ENCODE measurements around the gene PRORP.
"Not testable (repeated sequence)": the region's sequence is repeated elsewhere in the genome, so short reads cannot be mapped to it uniquely, and the experiment has no call there.

Gene PRORP

GRCh38 chr14:35121887-35122695 lies at the start of gene PRORP, which contains the start of gene PPP2R3C:
PRORP (plus strand) TSS chr14:35122552; CDS start chr14:35123246, 694 bp downstream.
PPP2R3C (minus strand) TSS chr14:35121990; CDS start chr14:35121959, 31 bp downstream.
- DNase-seq = peak; percentile 76

GRCh38 chr14:35073486-35073885 lies 48.9 kb upstream of the PRORP start:
- no peak for DNase-seq

DNA sequence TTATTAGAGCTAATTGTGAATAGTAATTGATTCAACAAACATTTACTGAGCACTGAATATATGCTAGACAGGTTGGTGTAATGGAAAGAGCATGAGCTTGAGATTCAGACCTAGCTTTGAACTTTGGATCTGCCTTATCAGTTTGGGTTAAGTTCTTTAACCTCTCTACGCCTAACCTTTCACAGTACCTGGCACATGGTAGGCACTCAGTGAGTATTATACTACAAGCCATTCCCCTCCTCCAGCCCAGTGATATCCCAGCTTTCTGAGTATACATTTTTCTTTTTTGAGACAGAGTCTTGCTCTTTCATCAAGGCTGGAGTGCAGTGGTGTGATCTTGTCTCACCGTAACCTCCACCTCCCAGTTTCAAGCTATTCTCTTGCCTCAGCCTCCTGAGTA lies 44.3 kb upstream of the PRORP start:
- DNase-seq = no peak

DNA sequence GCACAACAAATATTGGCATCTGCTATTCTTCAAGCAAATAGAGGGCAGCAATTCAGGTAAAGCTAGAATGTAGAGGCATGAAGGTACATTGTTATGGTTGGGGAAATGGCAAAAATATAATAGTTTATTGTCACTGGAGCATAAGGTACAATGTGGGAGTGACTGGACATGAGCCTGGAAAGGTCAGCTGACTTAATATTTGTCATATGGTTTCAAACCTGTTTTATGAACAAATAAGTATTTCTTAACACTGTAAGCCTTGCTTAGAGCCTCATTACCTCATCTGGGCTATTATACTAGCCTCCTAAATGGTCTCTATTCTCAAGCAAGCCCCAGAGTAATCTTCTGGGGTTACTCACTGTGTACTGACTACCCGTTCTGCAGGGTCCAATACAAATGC lies 42.6 kb upstream of the PRORP start:
- no peak for DNase-seq

- no peak for DNase-seq
Observed at GRCh38 chr14:35083530-35084150, 38.7 kb upstream of the PRORP start.

DNA sequence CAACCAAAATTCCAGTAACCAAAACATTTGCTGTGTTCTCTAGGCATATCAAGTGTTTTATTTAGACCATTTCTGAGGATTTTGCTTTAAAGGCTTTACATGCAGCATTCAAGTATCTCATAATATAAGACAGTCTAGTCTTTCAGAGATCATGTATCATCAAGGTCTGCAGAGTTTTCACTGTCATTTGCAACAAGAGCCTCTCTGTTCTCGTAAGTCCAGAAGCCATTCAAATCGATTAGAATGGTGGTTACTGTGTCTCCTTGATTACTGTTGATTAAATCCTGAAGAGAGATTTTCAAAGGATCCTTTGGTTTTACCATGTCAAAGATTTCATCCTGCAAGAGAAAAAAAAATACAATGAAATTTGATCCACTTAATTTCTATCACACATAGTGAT lies 36.9 kb upstream of the PRORP start:
- no peak for DNase-seq

GRCh38 chr14:35088514-35088913 lies 33.8 kb upstream of the PRORP start:
- DNase-seq = no peak

GRCh38 chr14:35094645-35095044 lies 27.7 kb upstream of the PRORP start:
- DNase-seq = not testable (repeated sequence)

DNA sequence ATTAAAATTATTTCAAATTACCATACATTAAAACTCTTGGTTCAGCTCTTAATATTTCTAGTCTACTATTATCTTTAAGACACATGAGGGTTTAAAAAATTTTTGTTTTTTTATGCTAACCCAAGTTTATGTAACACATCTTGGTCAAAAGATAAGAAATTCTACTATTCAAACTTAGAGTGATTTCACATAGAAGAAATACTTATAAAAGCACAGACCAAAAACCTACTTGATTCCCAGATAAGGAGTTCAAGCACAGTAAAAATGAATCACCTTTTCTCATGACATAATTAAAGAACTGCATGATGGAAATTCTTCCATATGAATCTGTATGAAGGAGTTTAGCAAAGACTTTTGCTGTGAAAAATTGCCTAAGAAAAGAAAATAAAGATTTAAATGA lies 14.5 kb upstream of the PRORP start:
- DNase-seq = no peak

GRCh38 chr14:35112641-35113040 lies 9.7 kb upstream of the PRORP start:
- no peak for DNase-seq

GRCh38 chr14:35113308-35113950 lies 8.9 kb upstream of the PRORP start:
- no peak for DNase-seq

DNA sequence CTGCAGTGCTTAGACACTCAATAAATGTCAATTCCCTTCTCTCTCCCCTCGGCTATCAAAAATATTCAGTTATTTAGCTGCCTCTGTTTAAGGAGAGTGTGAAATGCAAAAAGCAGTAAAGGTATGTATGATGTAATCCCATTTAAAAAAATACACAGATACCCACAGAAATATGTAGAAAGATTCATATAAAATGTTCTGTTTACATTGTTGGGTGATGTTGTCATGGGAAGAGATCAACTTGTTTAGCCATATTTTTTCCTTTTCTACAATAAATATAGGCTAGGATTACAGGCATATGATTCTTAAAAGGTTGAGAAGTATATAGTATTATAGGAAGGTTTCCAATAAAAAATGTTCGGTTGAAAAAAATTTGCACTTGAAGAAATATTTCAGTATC lies 8.3 kb upstream of the PRORP start:
- no peak for DNase-seq

- no peak for DNase-seq
Observed at GRCh38 chr14:35116242-35116641, 6.1 kb upstream of the PRORP start.

- DNase-seq = no peak
Observed at GRCh38 chr14:35117112-35117511, 5.2 kb upstream of the PRORP start.

DNA sequence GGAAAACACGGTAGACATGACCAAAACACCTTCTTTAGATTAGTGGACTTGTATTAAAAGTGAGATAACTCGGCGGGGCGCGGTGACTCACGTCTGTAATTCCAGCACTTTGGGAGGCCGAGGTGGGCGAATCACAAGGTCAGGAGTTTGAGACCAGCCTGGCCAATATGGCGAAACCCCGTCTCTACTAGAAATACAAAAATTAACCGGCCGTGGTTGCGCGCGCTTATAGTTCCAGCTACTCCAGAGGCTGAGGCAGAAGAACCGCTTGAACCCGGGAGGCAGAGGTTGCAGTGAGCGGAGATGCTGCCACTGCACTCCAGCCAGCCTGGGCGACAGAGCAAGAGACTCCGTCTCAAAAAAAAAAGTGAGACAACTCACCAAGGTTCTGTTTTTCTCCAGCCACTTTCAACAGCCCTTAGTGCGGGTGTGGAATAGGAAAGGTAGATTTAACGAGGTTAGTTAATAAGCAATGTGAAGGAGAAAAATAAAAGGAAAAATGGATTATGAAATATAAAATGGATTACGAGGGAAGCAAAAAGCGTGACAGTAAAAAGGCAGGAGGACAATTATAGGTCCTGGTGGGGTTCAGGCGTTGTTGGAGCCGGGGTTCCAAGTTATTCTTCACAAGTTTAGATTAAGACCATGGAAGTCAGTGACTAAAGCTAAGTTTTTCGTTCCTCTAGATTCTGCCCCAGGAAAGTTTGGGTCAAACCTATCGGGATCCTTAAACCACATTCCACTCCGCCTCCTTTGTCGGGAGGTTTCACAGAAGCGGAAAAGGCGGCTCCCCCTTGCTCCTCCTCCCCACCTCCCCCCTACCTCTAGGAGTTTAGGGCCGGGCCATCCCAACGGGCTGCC lies 1.1 kb upstream of the PRORP start:
- no peak for DNase-seq

DNA sequence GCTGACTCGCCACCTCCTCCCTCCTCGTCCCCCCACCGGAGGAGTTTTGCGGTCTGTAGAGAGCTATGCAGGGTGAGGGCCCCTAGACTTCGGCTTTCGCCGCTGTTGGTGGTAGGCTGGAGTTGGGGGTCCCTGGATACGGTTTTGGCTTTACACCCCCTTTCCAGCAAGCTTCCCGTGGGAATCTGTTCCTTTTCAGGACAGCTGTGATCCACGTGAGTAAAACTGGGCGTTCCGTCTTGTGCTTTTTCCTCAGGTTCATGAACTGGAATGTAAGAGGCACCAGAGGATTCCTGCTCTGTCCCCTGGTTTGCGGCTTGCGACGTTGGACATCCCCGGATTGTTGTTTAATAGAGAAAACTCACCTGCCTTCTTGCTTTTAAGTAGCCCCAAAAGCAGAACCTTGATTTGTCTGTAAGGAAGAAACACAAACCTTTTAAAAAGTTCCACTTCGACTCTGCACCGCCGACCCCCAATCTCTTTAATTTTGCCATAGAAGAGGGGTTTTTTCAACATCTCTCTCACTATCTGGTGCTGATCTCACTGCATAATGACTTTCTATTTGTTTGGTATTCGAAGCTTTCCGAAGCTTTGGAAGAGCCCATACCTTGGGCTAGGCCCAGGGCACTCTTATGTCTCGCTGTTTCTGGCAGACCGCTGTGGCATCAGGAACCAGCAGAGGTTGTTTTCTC lies 490 bp downstream of the PRORP start:
- DNase-seq = no peak

GRCh38 chr14:35123388-35123703 lies 994 bp downstream of the PRORP start:
- DNase-seq = no peak

GRCh38 chr14:35124127-35124526 lies 1.8 kb downstream of the PRORP start:
- no peak for DNase-seq

DNA sequence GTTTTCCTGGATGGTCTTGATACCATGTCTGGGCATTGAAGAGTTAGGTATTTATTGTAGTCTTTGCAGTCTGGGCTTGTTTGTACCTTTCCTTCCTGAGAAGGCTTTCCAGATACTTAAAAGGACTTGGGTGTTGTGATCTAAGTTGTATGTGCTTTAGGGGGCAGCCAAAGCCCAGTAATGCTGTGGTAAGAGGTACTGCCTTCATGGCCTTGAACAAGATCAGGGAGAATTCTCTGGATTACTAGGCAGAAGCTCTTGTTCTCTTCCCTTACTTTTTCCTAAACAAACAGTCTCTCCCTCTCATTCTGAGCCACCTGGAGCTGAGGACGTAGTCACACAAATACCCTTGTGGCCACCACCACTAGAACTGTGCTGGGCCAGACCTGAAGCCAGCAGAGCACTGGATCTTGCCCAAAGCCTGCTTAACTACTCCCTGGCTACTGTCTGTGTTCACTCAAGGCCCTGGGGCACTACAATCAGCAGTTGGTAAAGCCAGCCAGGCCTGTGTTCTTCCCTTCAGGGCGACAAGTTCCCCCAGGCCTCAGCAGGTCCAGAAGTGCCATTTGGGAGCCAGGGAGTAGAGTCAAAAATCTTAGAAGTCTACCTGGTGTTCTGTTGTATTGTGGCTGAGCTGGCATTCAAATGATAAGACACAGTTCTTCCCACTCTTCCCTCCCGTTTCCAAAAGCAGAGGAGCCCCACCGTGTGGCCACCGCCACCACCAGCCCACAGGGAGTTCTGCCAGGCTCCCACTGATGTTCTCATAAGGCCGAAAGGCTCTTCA lies 11.4 kb downstream of the PRORP start:
- DNase-seq = no peak

- DNase-seq = no peak
Observed at GRCh38 chr14:35134329-35135123, 12.2 kb downstream of the PRORP start.

DNA sequence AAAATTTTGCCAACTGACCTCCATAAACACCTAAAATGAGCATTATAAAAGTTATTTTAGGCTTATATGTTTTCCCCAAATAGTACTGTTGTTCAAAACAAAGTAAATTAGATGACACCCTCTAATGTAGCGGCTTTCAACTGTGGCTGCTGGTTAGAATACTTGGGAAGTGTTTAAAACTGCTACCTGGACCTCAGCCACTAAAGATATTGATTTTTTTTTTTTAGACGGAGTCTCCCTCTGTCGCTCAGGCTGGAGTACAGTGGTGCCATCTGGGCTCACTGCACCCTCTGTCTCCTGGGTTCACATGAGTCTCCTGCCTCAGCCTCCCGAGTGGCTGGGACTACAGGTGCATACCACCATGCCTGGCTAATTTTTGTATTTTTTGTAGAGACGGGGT lies 16.2 kb downstream of the PRORP start:
- DNase-seq = no peak

All from stimulated activated CD4-positive, alpha-beta T cell treated with anti-CD3 and anti-CD28 coated beads, Interleukin-12 subunit alpha, Interleukin-12 subunit beta, amount 100 ng/mL, for 4 hours (primary cell).